ENCODE results near the gene RADIL. TPM values are rescaled to one million over a fixed set of nuclear protein-coding genes. Genes with fewer than 3 reads are reported as not detected.

The RADIL gene
- polyA plus RNA-seq (ENCODE audit: low read depth in 6 of 6) = under 1 TPM in 1 of 6 donors, not detected in 5; 0.04 TPM

GRCh38 chr7:4883372-4884144, at the start of gene RADIL:
Gene RADIL (minus strand): TSS chr7:4883716. CDS start chr7:4878139, 5,577 bp downstream.
- DNase-seq (peak; percentile 62), ATAC-seq (ENCODE audit: low read depth in 2 of 2) (peak; percentile 86 to 88)
- Mint-ChIP-seq H3K27me3 (peaks cover 46 to 66% (median 53%) of the 10 kb centered on the region in 3 donors), H3K36me3 (no peaks in the 10 kb centered on the region), H3K4me1 (peaks cover 9 to 14% (median 11%) of the 10 kb centered on the region in 3 donors), H3K27ac (peak within 1 kb of the TSS in 1 of 6 donors; percentile 4), H3K9me3 (peaks cover 0 to 3% (median 0%) of the 10 kb centered on the region in 7 donors), H3K4me3 (peak within 1 kb of the TSS; percentile 24 to 76 (median 72))

GRCh38 chr7:4931943-4932342, 48.4 kb upstream of the RADIL start:
- H3K27me3 Mint-ChIP-seq = peaks cover 0 to 5% (median 4%) of the 10 kb centered on the region in 3 donors
- no peak for ATAC-seq (ENCODE audit: low read depth in 2 of 2)
- no peaks in the 10 kb centered on the region for H3K4me1 Mint-ChIP-seq
- no peaks in the 10 kb centered on the region for H3K9me3 Mint-ChIP-seq
- H3K36me3 Mint-ChIP-seq = no peaks in the 10 kb centered on the region
- H3K27ac Mint-ChIP-seq = no peak overlapping the region
- no peak overlapping the region for H3K4me3 Mint-ChIP-seq
- no peak for DNase-seq

- DNase-seq (no peak), ATAC-seq (ENCODE audit: low read depth in 2 of 2) (no peak)
- H3K4me1 Mint-ChIP-seq = no peaks in the 10 kb centered on the region
- H3K9me3 Mint-ChIP-seq = no peaks in the 10 kb centered on the region
- no peak overlapping the region for H3K27ac Mint-ChIP-seq
- H3K4me3 Mint-ChIP-seq = no peak overlapping the region
- no peaks in the 10 kb centered on the region for H3K36me3 Mint-ChIP-seq
- H3K27me3 Mint-ChIP-seq = peaks cover 0 to 5% (median 4%) of the 10 kb centered on the region in 3 donors
Observed at GRCh38 chr7:4929005-4929404, 45.5 kb upstream of the RADIL start.

DNA sequence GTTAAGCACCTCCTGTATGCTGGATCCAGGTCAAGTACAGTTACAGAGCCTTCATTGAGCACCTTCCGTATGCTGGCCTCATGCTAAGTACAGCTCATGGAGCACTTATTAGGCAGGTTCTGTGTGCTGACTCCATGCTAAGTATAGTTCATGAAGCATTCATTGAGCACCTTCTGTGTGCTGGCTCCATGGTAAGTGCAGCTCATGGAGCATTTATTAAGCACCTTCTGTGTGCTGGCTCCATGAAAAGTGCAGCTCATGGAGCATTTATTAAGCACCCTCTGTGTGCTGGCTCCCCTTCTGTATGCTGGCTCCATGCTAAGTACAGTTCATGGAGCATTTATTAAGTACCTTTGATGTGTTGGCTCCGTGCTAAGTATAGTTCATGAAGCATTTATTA, 44.9 kb upstream of the RADIL start:
- DNase-seq (no peak), ATAC-seq (ENCODE audit: low read depth in 2 of 2) (no peak)
- no peaks in the 10 kb centered on the region for H3K9me3 Mint-ChIP-seq
- H3K4me3 Mint-ChIP-seq = no peak overlapping the region
- no peaks in the 10 kb centered on the region for H3K4me1 Mint-ChIP-seq
- H3K27ac Mint-ChIP-seq = peak overlapping the region in 1 of 6 donors; percentile 49
- H3K36me3 Mint-ChIP-seq = no peaks in the 10 kb centered on the region
- H3K27me3 Mint-ChIP-seq = peaks cover 0 to 4% (median 4%) of the 10 kb centered on the region in 3 donors

- H3K4me1 Mint-ChIP-seq = no peaks in the 10 kb centered on the region
- H3K9me3 Mint-ChIP-seq = peaks cover 0 to 8% (median 3%) of the 10 kb centered on the region in 7 donors
- H3K36me3 Mint-ChIP-seq = no peaks in the 10 kb centered on the region
- no peak for DNase-seq
- peaks cover 0 to 19% (median 17%) of the 10 kb centered on the region in 3 donors for H3K27me3 Mint-ChIP-seq
- H3K27ac Mint-ChIP-seq = no peak overlapping the region
- H3K4me3 Mint-ChIP-seq = no peak overlapping the region
- no peak for ATAC-seq (ENCODE audit: low read depth in 2 of 2)
Observed at GRCh38 chr7:4919969-4920766, 36.7 kb upstream of the RADIL start.

DNA sequence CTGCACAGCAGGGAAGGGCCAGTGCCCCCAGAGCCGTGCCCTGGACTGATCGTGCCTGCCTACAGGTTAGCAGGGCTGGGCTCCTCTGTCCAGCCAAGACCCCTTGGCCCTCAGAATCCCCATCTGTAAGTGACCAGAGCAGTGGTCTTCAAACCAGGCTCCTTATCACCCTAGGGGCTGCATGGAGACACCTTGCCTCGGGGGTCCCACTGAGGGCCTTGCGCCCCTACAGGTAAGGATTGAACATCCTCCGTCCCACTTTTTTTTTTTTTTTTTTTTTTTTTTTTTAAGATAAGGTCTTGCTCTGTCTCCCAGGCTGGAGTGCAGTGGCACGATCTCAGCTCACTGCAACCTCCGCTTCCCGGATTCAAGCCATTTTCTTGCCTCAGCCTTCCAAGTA, 32.6 kb upstream of the RADIL start:
- Mint-ChIP-seq H3K9me3 (peaks cover 0 to 8% (median 3%) of the 10 kb centered on the region in 7 donors), H3K4me1 (no peaks in the 10 kb centered on the region), H3K27me3 (peaks cover 0 to 13% (median 12%) of the 10 kb centered on the region in 3 donors), H3K36me3 (no peaks in the 10 kb centered on the region), H3K27ac (no peak overlapping the region), H3K4me3 (no peak overlapping the region)
- DNase-seq (no peak), ATAC-seq (ENCODE audit: low read depth in 2 of 2) (no peak)

DNA sequence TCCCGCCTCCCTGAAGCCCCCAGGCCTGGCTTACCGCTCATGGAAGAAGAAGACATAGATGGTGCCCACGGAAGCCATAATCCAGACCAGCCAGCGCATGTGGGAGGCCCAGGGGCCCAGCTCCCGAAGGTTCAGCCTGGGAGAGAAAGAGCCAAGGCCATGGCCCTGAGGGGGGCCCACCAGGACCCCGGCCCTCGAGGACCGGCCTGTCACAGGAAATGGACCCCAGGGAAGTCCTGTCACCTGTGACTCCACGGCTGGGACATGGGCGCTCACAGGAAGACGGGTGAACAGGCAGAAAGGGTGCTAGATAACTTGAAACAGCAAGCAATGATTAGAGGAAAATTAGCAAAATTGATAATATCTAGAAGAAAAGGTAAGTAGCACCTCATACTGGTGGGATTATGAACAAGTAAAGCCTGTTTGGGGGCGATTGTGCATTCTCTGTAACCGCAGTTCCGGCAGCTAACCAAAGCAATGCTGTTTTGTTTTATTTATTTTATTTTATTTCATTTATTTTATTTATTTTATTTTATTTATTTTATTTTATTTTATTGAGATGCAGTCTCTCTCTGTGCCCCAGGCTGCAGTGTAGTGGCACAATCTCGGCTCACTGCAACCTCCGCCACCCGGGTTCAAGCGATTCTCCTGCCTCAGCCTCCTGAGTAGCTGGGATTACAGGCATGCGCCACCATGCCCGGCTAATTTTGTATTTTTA, 27.8 kb upstream of the RADIL start:
- peaks cover 0 to 9% (median 0%) of the 10 kb centered on the region in 7 donors for H3K9me3 Mint-ChIP-seq
- no peaks in the 10 kb centered on the region for H3K36me3 Mint-ChIP-seq
- peaks cover 0 to 8% (median 7%) of the 10 kb centered on the region in 3 donors for H3K27me3 Mint-ChIP-seq
- ATAC-seq (ENCODE audit: low read depth in 2 of 2) (no peak), DNase-seq (no peak)
- H3K4me1 Mint-ChIP-seq = no peaks in the 10 kb centered on the region
- H3K4me3 Mint-ChIP-seq = no peak overlapping the region
- no peak overlapping the region for H3K27ac Mint-ChIP-seq

- Mint-ChIP-seq H3K27me3 (peaks cover 3 to 29% (median 16%) of the 10 kb centered on the region in 3 donors), H3K4me3 (no peak overlapping the region), H3K27ac (no peak overlapping the region), H3K36me3 (no peaks in the 10 kb centered on the region), H3K4me1 (no peaks in the 10 kb centered on the region), H3K9me3 (peaks cover 0 to 9% (median 4%) of the 10 kb centered on the region in 7 donors)
- DNase-seq (no peak), ATAC-seq (ENCODE audit: low read depth in 2 of 2) (no peak)
Observed at GRCh38 chr7:4906682-4907081, 23.2 kb upstream of the RADIL start.

- H3K27ac Mint-ChIP-seq = no peak overlapping the region
- DNase-seq (no peak), ATAC-seq (ENCODE audit: low read depth in 2 of 2) (no peak)
- H3K27me3 Mint-ChIP-seq = peaks cover 3 to 30% (median 15%) of the 10 kb centered on the region in 3 donors
- no peak overlapping the region for H3K4me3 Mint-ChIP-seq
- H3K4me1 Mint-ChIP-seq = no peaks in the 10 kb centered on the region
- peaks cover 0 to 9% (median 4%) of the 10 kb centered on the region in 7 donors for H3K9me3 Mint-ChIP-seq
- no peaks in the 10 kb centered on the region for H3K36me3 Mint-ChIP-seq
Observed at GRCh38 chr7:4905171-4905570, 21.7 kb upstream of the RADIL start.

DNA sequence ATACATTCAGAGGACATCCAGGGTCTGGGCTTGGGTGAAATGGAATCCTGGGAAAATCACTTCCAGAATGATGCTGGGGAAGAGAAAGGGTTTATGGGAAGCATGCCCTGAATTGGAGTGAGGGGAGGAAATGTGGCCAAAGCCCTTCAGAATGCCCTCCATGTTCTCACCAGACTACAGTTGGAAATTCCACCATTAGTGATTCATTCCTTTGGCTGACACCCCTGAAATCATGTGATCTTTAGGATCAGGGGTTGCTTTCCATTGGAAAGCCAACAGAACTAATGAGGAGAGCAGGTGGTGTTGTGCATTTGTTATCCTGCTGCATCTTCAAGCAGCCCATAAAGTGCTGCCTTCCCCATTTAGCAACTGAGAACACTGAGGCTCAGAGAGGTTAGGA, 20.8 kb upstream of the RADIL start:
- Mint-ChIP-seq H3K4me1 (peaks cover 0 to 4% (median 3%) of the 10 kb centered on the region in 3 donors), H3K36me3 (no peaks in the 10 kb centered on the region), H3K4me3 (no peak overlapping the region), H3K27ac (no peak overlapping the region), H3K9me3 (peaks cover 0 to 9% (median 4%) of the 10 kb centered on the region in 7 donors), H3K27me3 (peaks cover 3 to 30% (median 15%) of the 10 kb centered on the region in 3 donors)
- ATAC-seq (ENCODE audit: low read depth in 2 of 2) = no peak
- no peak for DNase-seq

DNA sequence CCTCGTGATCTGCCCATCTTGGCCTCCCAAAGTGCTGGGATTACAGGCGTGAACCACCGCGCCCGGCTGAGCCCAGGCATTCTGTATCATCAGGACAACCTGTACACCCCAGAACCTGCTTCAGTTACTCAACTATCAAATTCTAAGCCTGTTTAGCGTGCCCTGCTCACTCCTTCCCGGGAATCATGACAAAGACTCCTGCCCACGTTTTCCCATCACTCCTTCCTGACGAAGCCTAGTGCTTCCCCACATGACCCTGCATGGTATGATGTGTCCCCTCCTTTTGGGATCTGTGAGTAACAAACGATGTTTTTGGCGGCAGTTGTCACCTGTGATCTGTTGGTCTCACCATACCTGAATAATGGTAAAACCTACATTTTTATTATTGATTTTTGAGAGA, 12.2 kb upstream of the RADIL start:
- Mint-ChIP-seq H3K4me3 (peak overlapping the region in 1 of 8 donors; percentile 43), H3K36me3 (peaks cover 7 to 8% of the 10 kb centered on the region in 2 donors), H3K27ac (no peak overlapping the region), H3K27me3 (peaks cover 15 to 29% (median 27%) of the 10 kb centered on the region in 3 donors), H3K9me3 (peaks cover 3 to 16% (median 10%) of the 10 kb centered on the region in 7 donors), H3K4me1 (peaks cover 0 to 4% (median 3%) of the 10 kb centered on the region in 3 donors)
- ATAC-seq (ENCODE audit: low read depth in 2 of 2) = no peak
- DNase-seq = no peak

- peaks cover 20 to 28% (median 22%) of the 10 kb centered on the region in 3 donors for H3K27me3 Mint-ChIP-seq
Observed at GRCh38 chr7:4894482-4894881, 11.0 kb upstream of the RADIL start.

DNA sequence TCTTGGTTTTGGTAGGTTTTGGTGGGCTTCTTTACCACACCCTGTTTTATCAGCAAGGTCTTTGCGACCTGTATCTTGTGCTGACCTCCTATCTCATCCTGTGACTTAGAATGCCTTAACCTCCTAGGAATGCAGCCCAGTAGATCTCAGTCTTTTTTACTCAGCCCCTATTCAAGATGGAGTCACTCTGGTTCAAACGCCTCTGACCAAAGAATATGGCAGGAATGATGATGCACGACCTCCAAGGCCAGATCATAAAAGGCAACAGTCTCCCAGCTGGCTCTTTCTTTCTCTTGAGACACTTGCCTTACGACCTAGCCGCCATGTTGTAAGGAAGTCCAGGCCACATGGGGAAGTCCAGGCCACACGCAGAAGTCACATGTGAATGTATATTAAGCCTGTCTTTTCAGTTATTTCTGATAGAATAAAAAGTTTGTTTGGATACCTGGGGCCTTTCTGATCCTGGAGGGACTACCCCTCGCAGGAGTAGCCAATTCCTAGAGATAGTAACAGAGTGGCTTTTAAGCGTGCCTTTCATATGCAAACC, 10.5 kb upstream of the RADIL start:
- Mint-ChIP-seq H3K4me1 (no peaks in the 10 kb centered on the region), H3K4me3 (no peak overlapping the region), H3K27me3 (peaks cover 23 to 33% (median 26%) of the 10 kb centered on the region in 3 donors), H3K27ac (no peak overlapping the region), H3K9me3 (peaks cover 3 to 16% (median 10%) of the 10 kb centered on the region in 7 donors), H3K36me3 (peaks cover 7 to 8% of the 10 kb centered on the region in 2 donors)
- DNase-seq (no peak), ATAC-seq (ENCODE audit: low read depth in 2 of 2) (no peak)

More at GRCh38 chr7:4894482-4894881, 11.0 kb upstream of the RADIL start:
- H3K36me3 Mint-ChIP-seq = peaks cover 7 to 8% of the 10 kb centered on the region in 2 donors
- no peak for DNase-seq
- H3K9me3 Mint-ChIP-seq = peaks cover 3 to 16% (median 10%) of the 10 kb centered on the region in 7 donors
- H3K27ac Mint-ChIP-seq = no peak overlapping the region
- ATAC-seq (ENCODE audit: low read depth in 2 of 2) = no peak
- H3K4me3 Mint-ChIP-seq = no peak overlapping the region
- no peaks in the 10 kb centered on the region for H3K4me1 Mint-ChIP-seq
